Fibroblast of skin of back (primary cell): ENCODE measurements around the gene CYTIP.
"Not testable (repeated sequence)": the region's sequence is repeated elsewhere in the genome, so short reads cannot be mapped to it uniquely, and the experiment has no call there.

ENCODE experiments used
- DNase-seq: peaks from one replicate; pipeline ENCODE4 v3.0.0-alpha.2; 2013

CYTIP gene

DNA sequence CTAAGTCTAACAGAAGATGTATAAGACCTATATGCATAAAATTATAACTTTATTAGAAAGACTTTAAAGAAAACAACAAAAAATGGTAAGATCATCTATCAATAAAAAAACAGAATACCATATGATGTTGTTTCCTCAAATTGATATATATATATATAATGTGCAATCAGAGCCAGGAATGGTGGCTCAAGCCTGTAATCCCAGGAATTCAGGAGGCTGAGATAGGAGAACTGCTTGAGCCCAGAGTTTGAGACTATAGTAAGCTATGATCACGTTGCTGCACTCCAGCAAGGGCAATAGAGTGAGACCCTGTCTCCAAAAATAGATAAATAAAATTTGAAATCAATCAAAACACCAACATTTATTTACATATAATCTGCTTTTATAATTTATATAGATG is 19.5 kb downstream of the CYTIP start:
- no peak for DNase-seq

- no peak for DNase-seq
Observed at GRCh38 chr2:157421964-157422363, 21.9 kb downstream of the CYTIP start.

DNA sequence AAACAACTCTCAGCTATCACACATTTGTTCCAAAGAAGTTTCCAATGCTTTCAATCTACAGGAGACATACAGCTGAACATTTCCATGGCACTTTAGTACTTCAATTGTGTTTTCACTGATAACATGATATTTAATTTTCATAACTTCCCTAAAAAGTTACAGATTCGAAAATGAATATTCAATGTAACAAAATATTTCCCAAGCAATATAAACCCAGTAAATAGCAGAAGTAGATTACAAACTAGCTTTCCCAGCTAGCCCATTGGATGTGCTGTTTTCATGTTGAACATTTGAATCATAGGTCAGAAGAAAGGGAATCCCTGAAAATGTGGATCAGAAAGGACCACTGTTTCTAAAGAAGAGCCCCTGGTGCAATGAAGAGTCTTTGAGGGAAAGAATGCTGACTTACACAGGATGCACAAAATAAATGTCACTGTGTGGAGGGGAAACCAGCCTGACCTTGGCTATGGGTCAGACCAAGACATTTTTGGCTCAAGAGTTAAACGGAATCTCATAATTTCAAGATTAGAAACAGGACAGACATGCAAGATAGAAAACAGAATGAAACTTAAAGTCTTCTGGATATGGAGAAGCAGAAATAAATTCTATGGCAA is 22.5 kb downstream of the CYTIP start:
- no peak for DNase-seq

- no peak for DNase-seq
Observed at GRCh38 chr2:157420771-157421323, 23.0 kb downstream of the CYTIP start.

- no peak for DNase-seq
Observed at GRCh38 chr2:157419031-157419575, 24.8 kb downstream of the CYTIP start.

DNA sequence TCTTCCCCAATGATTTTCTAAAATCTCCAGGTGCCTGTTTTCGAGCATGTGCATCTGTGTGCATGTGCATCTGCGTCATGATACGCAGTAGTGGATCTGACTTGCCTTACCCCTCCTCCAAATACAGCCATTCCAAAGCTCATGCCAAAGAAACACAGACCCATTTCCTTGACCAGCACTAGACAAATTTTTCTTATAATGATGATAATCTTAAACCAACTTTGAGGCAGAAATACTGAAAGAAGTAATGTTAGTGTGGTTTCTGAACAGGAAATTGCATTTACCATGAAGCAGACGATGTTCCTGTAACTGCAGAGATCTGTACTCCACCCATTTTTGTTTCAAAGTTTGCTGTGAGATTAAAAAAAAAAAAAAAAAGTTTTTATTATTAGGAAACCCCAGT is 25.6 kb downstream of the CYTIP start:
- no peak for DNase-seq

DNA sequence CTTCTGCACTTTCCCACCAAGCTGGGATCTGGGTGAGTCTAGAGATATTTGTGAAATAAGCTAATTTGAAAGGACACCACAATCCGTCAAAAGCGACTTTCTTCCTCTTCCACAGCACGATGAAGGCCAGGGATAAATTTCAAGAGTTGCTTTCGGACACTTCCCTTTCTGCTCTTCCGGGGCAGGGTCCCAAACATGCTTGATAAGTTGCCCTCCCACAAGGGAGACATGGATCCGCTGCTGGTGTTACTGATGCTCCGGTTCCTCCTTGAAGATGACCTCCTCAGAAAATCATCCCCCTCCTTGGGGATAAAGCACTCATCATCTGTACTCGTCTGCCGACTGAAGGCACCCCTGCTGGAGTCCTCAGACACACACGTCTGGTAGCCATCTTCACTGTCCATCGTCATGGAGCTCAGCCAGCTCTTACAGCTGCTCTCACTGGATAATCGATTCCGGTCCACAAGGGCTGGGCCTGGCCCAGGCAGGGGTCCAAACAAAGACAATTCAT is 28.2 kb downstream of the CYTIP start:
- DNase-seq, result no peak

DNA sequence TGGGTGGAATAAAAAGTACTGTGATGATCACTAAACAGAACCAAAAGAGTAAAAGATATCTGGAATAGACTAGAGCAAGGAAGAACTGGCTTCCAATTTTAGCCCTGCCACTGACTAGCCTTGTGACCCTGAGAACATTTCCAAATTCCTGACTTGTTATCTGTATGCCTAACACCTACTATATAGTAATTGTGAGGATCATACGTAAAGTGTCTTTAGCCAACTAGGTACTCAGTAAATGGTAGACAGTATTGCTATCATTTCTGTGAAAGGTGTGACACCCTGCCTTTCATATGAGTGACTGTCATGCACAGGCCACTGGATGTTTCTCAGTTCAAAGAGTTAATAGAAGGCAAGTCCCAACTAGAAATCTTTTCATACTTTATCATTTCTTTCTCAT is 29.8 kb downstream of the CYTIP start:
- no peak for DNase-seq

GRCh38 chr2:157413326-157414035 is 30.4 kb downstream of the CYTIP start:
- DNase-seq, result no peak

DNA sequence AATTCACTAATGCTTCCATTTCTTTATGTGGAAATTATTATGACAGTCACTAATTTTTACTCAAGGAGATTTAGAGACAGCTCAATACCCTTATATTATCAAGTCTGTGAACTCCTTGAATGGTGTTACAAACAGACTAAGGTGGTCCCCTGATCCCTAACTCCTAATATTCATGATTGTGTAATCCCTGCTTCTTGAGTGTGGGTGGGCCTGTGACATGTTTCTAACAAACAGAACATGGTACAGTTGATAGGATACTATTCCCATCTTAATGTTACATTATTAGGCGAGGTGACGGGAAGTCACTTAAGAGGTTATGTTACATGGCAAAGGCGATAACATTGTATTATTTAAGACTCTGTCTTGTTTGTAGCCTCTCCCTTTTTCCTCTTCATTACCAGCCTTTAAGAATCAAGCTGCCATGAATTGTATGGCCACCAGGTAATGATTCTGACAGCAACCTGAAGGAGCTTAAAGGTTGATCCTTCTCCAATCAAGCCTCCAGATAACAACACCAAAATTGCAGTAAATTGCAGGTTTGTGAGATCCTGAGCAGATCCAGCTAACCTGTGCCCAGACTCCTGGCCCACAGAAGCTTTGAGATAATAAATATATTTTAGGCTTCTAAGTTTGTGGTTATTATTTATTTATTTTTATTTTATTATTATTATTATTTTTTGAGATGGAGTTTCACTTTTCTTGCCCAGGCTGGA is 32.1 kb downstream of the CYTIP start:
- no peak for DNase-seq

- DNase-seq, result not testable (repeated sequence)
Observed at GRCh38 chr2:157405398-157405797, 38.5 kb downstream of the CYTIP start.

GRCh38 chr2:157404363-157404762 is 39.5 kb downstream of the CYTIP start:
- no peak for DNase-seq

DNA sequence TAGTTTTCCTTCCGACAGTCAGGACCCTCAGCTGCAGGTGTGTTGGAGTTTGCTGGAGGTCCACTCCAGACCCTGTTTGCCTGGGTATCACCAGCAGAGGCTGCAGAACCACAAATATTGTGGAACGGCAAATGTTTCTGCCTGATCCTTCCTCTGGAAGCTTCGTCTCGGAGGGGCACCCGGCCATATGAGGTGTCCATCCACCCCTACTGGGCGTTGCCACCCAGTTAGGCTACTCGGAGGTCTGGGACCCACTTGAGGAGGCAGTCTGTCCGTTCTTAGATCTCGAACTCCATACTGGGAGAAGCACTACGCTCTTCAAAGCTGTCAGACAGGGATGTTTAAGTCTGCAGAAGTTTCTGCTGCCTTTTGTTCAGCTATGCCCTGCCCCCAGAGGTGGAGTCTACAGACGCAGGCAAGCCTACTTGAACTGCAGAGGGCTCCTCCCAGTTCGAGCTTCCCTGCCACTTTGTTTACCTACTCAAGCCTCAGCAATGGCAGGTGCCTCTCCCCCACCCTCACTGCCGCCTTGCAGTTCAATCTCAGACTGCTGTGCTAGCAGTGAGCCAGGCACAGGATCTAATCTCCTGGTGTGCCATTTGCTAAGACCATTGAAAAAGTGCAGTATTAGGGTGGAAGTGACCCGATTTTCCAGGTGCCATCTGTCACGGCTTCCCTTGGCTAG is 40.9 kb downstream of the CYTIP start:
- not testable (repeated sequence) for DNase-seq

DNA sequence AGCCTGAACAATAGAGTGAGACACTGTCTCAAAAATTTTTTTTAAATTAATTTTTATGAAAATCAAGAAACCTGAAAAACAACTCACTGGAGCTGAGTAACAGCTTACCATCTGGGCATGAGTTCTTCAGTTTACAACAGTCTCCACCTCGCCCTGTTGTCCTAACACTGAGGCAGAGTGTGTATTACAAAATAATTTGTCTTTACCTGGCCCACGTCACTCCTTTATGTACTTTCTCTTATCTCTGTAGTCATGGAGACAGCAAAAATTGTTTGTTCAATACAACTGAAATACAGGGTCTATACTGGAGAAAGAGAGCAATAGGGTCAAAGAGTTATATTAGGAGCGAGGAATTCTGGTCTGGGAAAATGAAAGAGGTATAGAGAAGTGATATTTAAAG is 48.1 kb downstream of the CYTIP start:
- DNase-seq, result no peak

- no peak for DNase-seq
Observed at GRCh38 chr2:157394928-157395327, 49.0 kb downstream of the CYTIP start.

- no peak for DNase-seq
Observed at GRCh38 chr2:157393348-157393747, 50.5 kb downstream of the CYTIP start.

- DNase-seq, result no peak
Observed at GRCh38 chr2:157388827-157389226, 55.1 kb downstream of the CYTIP start.

DNA sequence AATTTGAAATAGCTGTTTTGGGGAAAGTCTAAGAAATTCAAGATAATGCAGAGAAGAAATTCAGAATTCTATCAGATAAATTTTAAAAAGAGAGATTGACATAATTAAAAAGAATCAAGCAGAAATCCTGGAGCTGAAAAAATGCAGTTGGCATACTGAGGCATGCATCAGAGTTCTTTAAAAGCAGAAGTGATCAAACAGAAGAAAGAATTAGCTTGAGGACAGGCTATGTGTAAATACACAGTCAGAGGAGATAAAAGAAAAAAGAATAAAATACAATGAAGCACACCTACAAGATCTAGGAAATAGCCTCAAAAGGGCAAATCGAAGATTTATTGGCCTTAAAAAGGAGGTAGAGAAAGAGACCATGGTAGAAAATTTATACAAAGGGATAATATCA is 57.1 kb downstream of the CYTIP start:
- DNase-seq, result no peak

- DNase-seq, result no peak
Observed at GRCh38 chr2:157386247-157386646, 57.6 kb downstream of the CYTIP start.

DNA sequence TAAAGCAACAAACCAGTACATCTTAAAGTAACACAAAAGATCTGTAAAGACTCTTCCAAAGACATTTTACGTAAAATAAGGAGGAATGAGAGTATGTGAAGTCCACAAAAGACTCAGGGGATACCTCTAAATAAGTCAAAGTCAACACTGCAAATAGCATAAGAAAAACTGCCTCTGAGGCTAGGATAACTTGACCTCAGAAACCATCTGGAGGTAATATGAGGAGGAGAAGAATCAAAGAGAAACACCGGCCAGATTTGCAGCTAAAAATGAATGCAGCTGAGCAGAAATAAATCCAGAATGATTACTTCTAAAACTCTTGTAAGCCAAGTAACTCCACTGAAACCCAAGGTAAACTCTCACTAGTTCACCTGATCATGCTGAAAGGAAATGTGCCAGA is 66.0 kb downstream of the CYTIP start:
- no peak for DNase-seq

- DNase-seq, result no peak
Observed at GRCh38 chr2:157376041-157376440, 67.8 kb downstream of the CYTIP start.

- DNase-seq, result no peak
Observed at GRCh38 chr2:157375384-157375783, 68.5 kb downstream of the CYTIP start.
